SK-N-SH (cell line): Measurements from ENCODE around the gene TMEM192.

Source experiments
- CTCF ChIP-seq: fragments of 200-600 bp; sonication (generic); IDR thresholded peaks from 2 replicates; pipeline ENCODE4 v1.6.1; 2017; ENCODE audit warnings: antibody characterized with exemption, mild to moderate bottlenecking, moderate library complexity
- EP300 ChIP-seq, 2 experiments: IDR thresholded peaks; 2 replicates each; pipeline versions ENCODE4 v1.4.0 to v1.6.1; 2012; ENCODE audit warnings: borderline replicate concordance in 1 of 2, low read depth in 1 of 2, low read length in 1 of 2
- EZH2phosphoT487 ChIP-seq: fragments of 200-600 bp; sonication (generic); IDR thresholded peaks from 2 replicates; pipeline ENCODE4 v1.6.1; 2017; ENCODE audit warnings: low read depth, mixed run types, mild to moderate bottlenecking, antibody characterized with exemption, moderate library complexity, borderline replicate concordance
- MAX ChIP-seq: IDR thresholded peaks from 2 replicates; pipeline ENCODE4 v1.4.0; 2012; ENCODE audit warnings: low read depth
- POLR2AphosphoS5 ChIP-seq: IDR thresholded peaks from 2 replicates; pipeline ENCODE4 v1.6.1; 2012; ENCODE audit warnings: low read depth, low read length
- RAD21 ChIP-seq: IDR thresholded peaks from 2 replicates; pipeline ENCODE4 v1.6.1; 2012; ENCODE audit warnings: mild to moderate bottlenecking, low read length
- REST ChIP-seq: IDR thresholded peaks from 2 replicates; pipeline ENCODE4 v1.6.1; 2012; ENCODE audit warnings: mild to moderate bottlenecking, low read depth, low read length, moderate library complexity
- RFX5 ChIP-seq: IDR thresholded peaks from 2 replicates; pipeline ENCODE4 v1.6.1; 2012; ENCODE audit warnings: mild to moderate bottlenecking, improper control_type of control experiment, low read length
- TAF1 ChIP-seq: IDR thresholded peaks from 2 replicates; pipeline ENCODE4 v1.6.1; 2012; ENCODE audit warnings: low read depth, mild to moderate bottlenecking, low read length, moderate library complexity, borderline replicate concordance
- USF2 ChIP-seq: fragments of 150-350 bp; IDR thresholded peaks from 2 replicates; pipeline ENCODE4 v1.6.1; 2017; ENCODE audit warnings: antibody characterized with exemption, low read length, low read depth, borderline replicate concordance

GRCh38 chr4:165088366-165088765 lies 24.3 kb downstream of the TMEM192 start:
- no peak for TF ChIP-seq CTCF
- TF ChIP-seq REST: no peak
- TF ChIP-seq RFX5: no peak
- no peak for TF ChIP-seq MAX
- TF ChIP-seq USF2: no peak
- TF ChIP-seq EZH2phosphoT487: no peak
- TF ChIP-seq POLR2AphosphoS5: no peak
- TF ChIP-seq EP300 (IDR thresholded peaks at IDR 0.05; ENCODE audit: borderline replicate concordance in 1 of 2, low read depth in 1 of 2, low read length in 1 of 2): no peak
- no peak for TF ChIP-seq RAD21
- no peak for TF ChIP-seq TAF1
